G401 (cell line): ENCODE data around the gene BCORL1. TPM values are rescaled to one million over a fixed set of nuclear protein-coding genes. Genes with fewer than 3 reads are reported as not detected.

Source experiments
- DNase-seq: peaks from one replicate; pipeline ENCODE4 v3.0.0-alpha.2; 2015; ENCODE audit warnings: low spot score
- in situ Hi-C: cut with HindIII; loops from 2 replicates; pipeline ENCODE4 v1.10.0; 2016; ENCODE audit warnings: low sequenced_read_pairs, mixed read lengths
- total RNA-seq: library from RNA; depleted of rRNA; stranded (reverse); fragments of >200 nt; shearing (Covaris generic); gene quantifications from 2 replicates; pipeline ENCODE4 v1.2.3, GENCODE V29; 2014

Gene BCORL1
- total RNA-seq, 1 experiment from 2014 or later, result 3.4 TPM

DNA sequence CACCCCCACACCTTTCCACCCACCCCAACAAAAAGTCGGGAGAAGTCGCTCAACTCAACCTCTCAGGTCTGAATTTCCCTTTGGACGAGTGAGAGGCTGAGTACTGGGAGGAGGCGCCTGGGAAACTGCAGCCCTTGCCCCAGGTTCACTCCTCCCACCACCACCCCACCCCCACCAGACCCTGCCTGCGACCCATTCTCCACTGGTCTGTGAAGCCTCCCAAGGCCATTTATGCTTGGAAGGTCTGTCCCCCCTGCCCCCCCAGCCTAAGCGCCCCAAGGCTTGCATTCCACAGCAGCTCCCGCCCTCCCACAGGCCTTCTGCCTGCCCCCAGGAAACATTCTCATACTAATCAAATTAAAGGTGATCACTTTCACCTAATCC, 100.7 kb downstream of the BCORL1 start:
- no peak for DNase-seq
- in situ Hi-C loops, result no loop called here

DNA sequence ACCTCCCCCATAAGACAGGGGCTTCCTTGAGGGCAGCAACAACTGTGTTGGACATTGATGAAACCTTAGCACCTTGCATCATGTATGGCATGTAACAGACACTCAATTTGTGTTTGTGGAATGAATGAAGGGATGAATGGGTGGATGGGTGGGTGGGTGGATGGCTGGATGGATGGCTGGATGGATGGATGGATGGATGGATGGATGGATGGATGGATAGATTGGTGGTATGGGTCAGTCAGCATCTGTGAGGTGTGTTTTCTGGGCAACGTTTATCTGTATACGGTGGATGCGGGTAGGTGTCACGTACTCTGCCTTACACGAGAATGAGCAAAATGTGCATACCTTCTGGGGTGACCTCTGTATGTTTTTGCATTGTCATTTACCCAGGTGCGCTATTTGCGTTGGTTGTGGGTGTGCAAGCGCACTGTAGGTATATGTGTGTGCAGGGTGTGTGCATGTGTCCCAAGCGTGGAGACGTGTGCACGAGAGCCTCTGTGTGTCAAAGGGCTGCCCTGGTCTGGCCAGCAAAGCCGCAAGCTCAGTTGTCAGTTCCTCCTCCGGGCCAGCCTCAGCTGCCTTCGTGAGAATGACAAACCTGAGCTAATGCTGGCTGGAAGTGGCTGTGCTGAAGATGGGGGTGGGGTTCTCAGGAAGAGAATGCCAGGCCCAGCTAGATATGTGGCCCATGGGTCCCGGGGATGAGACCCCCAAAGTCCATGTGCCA, 101.4 kb downstream of the BCORL1 start:
- in situ Hi-C loops, result no loop called here
- no peak for DNase-seq

DNA sequence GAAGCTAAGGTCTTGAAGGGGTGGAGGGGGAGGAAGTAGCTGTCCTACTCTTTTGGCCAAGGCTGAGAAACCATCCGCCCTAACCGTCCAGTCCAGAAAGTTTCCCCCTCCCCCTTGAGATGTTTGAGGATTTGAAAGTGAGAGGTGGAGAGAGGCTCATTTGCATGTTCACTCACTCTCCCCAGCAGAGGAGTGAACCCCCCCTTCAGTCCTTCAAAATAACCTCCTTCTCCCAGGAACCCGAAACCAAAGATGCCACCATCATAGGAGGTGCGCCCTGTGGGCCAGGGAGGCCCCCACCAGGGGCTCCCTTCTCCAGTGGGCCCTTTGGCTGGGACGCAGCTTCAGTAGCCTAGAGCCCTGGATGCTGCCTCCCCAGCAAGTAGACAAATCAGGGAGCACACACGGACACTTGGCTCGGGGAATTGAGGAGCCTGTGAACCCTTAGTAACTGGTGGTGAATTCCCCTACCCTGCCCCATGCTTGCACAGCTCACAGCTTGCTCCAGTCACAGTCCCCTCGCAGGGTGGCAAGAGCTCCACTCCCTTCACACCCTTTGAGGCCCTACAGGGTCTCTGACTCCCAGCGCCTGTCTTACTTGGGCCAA, 102.3 kb downstream of the BCORL1 start:
- in situ Hi-C loops, result no loop called here
- no peak for DNase-seq

DNA sequence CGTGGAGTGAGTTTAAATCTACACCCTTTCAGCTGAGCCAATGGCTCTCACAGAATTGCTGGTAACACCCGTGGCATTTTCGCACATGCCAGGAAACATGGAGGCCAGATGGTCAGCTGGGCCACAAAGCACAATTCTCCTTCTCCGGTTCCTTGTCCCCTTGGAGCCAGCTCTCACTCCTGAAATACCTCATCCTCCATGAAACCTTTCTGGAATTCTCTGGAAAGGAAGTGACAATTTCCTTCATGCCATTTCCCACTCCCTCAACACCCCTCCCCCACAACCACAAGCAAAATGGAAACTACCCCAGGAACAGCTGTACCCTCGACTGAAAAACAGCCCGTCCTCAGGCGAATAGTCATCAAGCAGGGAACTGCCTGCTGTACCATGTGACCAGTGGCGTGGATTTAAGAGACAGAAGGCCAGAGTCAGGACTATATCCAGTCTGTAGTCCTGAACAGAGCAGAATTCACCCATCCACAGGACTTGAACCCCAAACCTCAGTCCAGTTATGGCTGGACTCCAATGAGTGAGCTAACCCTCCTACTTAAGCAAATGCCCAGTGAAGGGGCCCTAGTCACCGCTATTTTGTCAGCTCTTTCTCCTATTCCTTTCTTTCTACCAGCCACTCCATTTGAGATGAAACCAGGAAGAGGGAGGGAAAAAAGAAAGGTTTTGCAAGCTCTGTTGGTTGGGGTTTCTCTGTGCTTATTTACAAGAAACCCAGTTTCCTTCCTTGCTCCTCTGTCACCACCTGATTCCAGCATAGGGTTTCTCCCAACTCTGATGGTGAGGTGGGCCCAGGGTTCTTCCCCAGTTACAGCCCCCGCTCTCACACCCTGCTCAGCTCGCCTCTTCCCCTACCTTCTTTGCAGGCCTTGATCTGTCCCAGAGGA, 103.4 kb downstream of the BCORL1 start:
- in situ Hi-C loops, result no loop called here
- DNase-seq, result no peak

DNA sequence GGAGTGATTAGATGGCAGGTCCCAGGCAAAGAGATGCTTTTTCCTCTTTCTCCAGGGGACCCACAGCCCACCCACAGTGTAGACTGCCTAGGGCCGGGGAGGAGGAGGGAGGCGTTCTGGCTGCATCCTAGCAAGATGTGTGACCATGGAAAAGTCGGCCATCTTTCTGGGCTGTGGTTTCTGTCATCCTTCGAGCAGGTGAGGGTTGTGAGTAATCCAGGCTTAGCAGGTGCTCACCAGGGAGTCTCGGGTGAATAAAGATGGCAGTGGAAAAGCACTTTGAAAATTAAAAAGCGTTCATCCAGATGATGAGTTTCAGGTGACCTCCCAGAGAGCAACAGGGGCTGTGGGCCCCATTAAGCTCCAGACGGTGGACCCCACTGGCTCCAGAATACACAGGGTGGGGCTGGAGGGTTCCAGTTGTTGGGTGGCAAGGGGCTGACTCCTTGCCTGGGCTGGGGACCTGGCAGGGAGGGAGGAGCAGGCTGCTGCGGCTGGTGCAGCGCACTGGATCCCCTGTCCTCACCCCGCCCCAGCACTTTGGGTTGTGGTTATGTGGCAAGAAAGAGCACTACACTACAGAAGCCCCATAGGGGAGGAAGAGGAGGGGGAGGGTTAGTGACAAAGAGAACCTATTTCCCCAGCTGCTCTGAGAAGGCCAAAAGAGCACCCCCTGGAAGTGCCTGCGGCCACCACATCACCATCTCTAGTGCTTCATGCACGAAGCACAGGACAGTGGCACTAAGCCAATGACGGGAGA, 104.2 kb downstream of the BCORL1 start:
- no peak for DNase-seq
- in situ Hi-C loops, result no loop called here

DNA sequence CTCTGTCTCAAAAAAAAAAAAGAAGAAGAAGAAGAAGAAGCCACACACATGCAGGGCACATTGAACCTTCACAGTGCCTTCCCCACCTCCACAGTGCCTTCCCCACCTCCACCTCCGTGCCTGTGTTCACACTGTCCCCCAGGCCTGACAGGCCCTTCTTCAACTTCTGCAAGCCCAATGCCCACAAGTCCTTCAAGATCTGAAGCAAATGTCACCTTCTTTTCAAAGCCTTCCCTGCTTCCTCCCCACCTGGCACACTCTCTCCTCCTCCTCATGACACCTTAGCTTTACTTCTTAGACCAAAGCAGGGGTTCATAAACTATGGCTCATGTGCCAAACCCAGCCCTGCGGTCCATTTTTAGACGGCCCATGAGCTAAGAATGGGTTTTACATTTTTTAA, 107.9 kb downstream of the BCORL1 start:
- no peak for DNase-seq
- in situ Hi-C loops, result no loop called here

DNA sequence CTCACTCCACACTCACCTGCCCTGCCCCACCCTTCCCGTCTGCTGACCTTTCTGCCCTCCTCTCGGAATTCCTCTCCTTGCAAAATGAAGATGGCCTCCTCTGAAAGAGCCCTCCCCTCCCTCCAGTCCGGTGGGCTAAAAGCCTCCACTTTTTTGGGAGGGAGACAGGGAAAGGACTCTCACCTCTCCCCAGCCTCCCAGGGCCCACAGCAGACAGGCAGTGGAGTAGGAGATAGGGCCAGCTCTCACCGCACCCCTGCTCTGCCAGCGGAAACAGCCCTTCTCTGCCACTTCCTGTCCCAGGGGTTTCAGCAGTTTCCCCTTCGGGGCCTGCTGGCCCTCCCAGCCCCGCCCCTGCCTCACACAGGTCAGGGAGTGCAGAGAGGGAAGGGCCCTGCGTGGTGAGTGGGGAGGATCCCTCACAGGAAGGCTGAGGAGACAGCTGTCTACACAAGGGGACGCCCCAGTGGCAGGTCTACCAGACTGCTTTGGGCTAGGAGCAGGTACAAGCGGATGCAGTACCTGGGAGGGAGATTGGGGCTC, 109.6 kb downstream of the BCORL1 start:
- no peak for DNase-seq
- in situ Hi-C loops, result no loop called here

DNA sequence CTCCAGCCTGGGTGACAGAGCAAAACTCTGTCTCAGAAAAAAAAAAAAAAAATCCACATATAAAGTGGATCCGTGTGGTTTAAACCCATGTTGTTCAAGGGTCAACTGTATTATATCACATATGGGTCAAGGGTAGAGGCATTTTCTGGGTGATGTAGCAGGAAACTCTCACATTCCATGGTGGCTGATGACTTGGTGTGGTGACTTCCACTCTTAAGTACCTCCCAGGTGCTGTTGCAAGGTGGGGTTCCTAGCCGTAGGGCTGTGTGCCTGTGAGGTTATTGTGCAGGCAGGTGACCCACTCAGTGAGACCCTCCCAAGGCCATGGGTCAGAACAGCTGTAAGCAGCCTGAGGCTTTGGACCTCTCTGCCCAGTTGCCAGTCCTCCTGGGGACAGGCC, 110.8 kb downstream of the BCORL1 start:
- no peak for DNase-seq
- in situ Hi-C loops, result no loop called here

DNA sequence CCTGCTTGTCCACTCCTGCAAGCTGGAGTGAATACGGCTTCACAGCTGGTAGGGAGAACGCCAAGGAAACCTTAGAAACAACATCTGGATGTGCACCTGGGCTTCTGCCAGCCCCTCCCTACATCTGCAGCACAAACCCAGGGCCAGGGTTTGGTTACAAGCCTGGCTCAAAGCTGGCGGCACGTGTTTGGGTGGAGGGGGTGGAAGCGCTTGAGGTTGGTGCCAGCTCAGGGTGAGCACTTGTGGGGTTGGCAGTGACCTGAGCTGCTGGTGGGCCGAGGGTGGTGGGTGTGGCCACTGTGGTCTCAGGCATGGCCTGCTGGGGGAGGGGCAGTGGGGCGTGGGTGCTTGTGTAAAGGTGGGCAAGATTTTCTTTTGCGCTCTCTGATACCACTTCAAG, 112.3 kb downstream of the BCORL1 start:
- no peak for DNase-seq
- in situ Hi-C loops, result no loop called here

DNA sequence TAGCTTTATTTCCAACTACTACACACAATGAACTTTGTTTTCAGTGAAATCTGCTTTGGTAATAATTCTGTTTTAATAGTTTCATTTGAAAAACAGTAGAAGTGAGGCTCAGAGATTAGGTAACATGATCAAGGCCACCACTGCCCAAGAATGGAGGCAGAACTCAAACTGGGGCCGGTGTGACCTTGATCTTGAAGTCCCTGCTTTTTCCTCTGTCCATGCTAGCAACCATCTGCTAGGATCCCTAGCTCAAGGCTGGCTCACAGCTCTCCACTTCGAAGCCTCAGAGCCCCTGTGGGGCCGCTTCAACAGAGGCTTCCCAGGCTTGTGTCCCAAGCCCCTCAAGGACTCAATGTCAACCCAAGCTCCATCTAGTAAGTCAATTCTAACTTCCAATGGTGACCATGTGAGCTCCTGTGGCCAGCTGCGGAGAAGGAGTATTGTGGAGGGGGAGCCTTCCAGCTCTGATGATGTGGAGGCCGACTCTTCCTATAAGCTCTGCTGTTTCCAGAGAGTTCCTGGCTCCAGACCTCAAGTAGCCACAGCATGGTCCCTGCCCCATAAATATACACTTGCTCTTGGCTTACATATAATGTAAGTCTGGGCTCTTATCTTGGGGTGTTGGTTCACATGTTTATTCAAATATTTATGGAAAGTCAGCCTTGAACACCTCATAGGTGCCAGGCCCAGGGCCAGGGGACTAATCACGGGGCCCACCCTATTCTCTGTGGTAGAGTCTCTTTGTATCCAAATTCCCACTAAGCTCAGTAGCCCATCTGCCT, 113.0 kb downstream of the BCORL1 start:
- in situ Hi-C loops, result no loop called here
- DNase-seq, result no peak

DNA sequence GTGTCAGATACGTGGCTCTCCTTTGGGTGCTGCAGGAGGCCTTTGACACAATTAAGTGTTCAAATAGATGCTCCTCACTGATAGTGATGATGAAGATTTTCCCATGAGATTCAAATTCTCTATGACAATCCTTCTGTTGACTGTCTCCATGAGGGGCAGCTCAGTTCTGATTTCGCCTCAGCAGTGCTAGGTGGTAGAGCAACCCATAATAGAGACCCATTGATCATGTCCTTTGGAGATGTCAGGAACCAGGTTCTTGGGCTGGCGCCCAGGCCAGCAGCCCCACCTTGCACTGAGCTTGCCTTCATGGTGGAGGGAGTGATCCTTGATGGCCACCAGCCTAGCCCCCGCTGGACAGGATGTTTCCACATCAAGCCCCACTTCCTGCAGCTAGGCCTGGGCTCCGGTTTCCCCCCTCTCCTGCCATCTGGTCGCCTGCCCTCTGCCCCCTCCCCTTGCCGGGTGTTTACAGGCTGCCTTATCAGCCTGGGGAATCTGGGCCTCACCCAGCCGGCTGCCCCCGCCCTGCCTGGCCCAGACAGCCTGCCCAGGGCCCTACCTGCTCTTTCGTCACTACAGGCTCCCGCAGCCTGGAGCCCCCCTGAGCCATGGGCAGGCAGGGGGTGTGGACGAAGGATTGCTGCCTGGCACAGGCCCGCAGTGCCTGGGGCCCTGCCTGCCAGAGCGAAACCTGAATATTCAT, 115.2 kb downstream of the BCORL1 start:
- in situ Hi-C loops, result no loop called here

DNA sequence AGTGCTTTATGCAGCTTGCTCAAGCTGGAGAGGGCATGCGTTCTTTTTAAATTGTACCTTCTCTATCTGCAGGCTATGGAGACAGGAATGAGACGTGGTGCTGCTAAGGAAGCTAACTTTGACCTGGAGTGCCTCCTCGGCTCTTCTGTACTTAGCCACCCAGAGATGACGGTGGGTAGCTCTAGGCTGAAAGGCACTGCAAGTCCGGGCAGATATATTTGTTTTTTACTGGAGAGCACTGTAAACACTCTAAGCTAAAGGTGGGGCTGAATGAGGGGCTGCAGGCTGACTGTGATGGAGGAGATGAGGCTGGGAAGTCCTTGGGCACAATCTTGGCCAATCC, 115.7 kb downstream of the BCORL1 start:
- no peak for DNase-seq

More for the DNA sequence above, 115.2 kb downstream of the BCORL1 start:
- no peak for DNase-seq

DNA sequence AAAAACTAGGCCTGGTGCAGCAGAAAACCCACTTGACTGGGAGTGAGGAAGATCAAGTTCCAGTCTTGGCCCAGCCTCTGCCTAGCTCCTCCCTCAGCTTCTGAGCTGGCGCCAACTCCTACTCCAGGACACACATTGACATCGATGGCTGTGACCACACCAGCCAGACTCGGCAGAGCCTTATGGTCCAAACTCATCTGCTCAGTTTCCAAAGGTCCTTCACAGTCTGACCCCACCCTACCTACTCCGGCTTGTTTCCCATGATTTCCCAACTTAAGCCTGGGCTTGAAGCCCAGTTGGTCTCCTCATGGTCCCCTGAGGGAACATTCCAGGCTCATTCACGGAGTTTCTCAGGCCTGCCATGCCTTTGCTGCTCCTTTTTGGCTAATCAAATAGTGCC, 117.7 kb downstream of the BCORL1 start:
- no peak for DNase-seq
- in situ Hi-C loops, result no loop called here

More for the DNA sequence above, 115.7 kb downstream of the BCORL1 start:
- in situ Hi-C loops, result no loop called here

DNA sequence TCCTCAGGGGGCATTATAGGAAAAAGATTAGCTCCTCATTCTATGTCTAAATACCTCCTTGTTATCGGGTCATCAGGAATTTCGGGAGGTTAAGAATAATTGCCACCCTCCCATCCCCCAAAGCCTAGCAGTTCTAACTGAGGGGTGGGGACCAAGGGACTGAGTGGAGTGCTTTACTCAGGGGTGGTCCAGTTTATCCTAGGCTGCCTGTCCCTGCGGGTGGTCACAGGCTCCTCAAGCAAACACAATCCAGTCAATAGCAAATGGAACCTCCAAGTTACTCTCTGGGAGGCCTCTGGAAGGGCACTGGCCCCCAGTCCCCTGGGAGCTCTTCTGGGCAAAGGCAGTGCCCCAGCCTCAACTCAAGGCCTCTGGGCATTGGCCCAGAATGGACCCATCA, 121.2 kb downstream of the BCORL1 start:
- in situ Hi-C loops, result no loop called here
- DNase-seq, result no peak

DNA sequence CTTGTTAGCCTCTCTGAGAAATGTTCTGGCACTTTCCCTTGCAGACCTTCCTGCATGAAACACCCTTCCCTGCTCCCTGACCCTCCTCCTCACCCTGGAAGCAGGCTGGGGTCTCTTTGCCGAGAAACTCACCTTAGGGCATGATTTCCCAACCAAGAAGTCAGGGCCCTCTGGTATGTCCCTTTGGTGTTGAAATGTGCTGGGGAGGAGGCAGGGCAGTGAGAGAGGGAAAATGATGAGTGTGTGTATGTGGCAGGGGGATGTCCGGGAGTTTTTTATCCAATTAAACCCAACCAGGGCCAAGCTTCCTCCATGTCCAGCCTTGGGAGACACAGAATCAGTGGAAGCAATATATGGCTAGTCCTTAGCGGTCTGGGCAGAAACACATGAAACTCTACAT, 122.8 kb downstream of the BCORL1 start:
- in situ Hi-C loops, result no loop called here
- DNase-seq, result no peak

DNA sequence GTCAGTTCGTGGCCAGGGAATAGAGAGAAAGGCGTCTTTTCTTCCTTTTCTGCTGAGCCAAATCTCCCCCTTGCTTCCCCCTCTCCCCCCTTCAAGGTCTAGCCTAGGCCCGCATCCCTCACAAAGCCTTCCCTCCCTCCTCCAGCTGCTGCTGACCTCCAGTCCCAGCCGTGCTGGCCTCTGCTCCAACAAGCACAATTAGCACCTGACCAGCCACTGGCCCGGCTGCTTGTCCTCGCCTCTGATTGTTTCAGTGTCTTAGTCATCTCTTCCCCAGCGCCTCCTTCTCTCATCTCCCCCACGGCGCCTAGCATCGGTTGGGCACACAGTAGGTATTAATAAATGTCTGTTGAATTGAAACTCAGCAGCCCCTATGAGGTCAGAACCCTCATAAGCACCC, 123.6 kb downstream of the BCORL1 start:
- in situ Hi-C loops, result no loop called here
- no peak for DNase-seq
